Measurements from ENCODE around the gene PRDM16. TPM values are rescaled to one million over a fixed set of nuclear protein-coding genes. Genes with fewer than 3 reads are reported as not detected.

PRDM16 gene
- total RNA-seq, 1 experiment from 2014 or later, result 5.3 TPM

DNA sequence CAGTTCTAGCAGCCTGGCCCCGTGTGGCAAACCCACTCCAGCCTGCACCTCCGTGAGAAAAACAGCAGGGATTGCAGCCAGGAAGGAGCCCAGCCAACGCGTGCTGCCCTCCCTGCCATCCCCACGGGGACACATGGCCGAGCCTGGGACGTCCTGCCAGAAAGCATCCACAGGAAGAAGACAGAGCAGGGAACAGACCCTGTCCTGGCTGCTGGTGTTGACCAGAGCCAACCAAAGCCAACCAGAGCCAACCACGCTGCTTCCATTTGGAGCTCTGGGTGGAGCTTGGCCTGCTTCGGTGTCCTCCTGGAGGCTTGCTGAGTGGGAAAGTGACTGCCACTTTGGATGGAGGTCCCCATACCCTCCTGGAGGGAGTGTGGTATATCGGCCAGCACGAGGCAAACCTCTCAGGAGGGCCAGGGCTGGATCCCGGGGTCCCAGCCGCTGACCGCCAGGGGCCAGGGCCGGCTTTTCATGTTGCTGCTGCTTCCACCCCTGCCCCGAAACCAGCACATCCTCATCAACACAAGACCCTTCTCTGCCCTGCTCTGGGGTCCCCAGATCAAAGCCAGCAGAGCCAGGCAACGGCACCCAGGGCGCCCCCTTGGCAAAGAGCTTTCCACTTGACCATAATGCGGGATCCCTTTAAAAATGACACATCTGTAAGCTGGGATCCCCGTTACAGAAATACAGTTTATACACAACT lies 304.9 kb downstream of the PRDM16 start:
- Mint-ChIP-seq H3K36me3 (ENCODE audit: insufficient read depth, unreplicated experiment) (no peaks in the 10 kb centered on the region), H3K4me1 (ENCODE audit: low read depth, unreplicated experiment) (no peaks in the 10 kb centered on the region), H3K27me3 (ENCODE audit: insufficient read depth, unreplicated experiment) (peaks cover 5% of the 10 kb centered on the region), H3K9me3 (ENCODE audit: unreplicated experiment) (peaks cover 9% of the 10 kb centered on the region), H3K27ac (ENCODE audit: unreplicated experiment) (no peak overlapping the region), H3K4me3 (ENCODE audit: unreplicated experiment) (no peak overlapping the region)
- H3K4me3 ChIP-seq (ENCODE audit: low read depth, low read length), result no peak overlapping the region
- BruUV-seq (replicated peaks), result no TSS peak
- no peaks in the 10 kb centered on the region for H3K4me1 ChIP-seq
- intact Hi-C loops (cut with micrococcal nuclease; ENCODE audit: unreplicated experiment), result no loop called here
- H3K36me3 ChIP-seq (ENCODE audit: control insufficient read depth, insufficient read depth, low read length), result no peaks in the 10 kb centered on the region
- no peak for DNase-seq
- POLR2A ChIA-PET, result no interaction called here
- no peaks in the 10 kb centered on the region for H3K27me3 ChIP-seq (replicated peaks; ENCODE audit: control insufficient read depth, insufficient read depth, low read length)
- TF ChIP-seq, protein P1, sequence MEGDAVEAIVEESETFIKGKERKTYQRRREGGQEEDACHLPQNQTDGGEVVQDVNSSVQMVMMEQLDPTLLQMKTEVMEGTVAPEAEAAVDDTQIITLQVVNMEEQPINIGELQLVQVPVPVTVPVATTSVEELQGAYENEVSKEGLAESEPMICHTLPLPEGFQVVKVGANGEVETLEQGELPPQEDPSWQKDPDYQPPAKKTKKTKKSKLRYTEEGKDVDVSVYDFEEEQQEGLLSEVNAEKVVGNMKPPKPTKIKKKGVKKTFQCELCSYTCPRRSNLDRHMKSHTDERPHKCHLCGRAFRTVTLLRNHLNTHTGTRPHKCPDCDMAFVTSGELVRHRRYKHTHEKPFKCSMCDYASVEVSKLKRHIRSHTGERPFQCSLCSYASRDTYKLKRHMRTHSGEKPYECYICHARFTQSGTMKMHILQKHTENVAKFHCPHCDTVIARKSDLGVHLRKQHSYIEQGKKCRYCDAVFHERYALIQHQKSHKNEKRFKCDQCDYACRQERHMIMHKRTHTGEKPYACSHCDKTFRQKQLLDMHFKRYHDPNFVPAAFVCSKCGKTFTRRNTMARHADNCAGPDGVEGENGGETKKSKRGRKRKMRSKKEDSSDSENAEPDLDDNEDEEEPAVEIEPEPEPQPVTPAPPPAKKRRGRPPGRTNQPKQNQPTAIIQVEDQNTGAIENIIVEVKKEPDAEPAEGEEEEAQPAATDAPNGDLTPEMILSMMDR (IDR thresholded peaks at IDR 0.05; ENCODE audit: insufficient read depth in 1 of 2, low read depth in 1 of 2, low read length in 1 of 2, severe bottlenecking in 1 of 2, unreplicated experiment in 1 of 2), result no peak
- H3K9me3 ChIP-seq, result no peaks in the 10 kb centered on the region
- CTCF ChIA-PET, result no interaction called here

DNA sequence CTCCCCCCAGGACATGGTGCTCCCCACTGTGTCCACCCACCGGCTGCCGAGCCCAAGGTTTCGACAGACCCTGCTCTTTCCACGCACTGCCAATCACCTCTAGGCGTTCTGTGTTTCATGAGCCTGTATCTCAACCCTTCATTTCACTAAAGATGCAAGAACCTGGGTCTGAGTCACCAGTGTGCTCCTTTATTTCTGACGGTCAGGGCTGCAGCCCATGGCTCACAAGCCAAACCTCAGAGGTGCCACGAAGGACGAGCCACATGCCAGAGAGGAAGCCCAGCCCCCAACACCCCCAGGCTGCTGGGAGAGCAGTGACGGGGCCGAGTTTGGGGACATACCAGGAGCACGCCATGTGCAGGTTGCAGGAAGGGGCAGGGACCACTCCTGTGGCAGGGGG lies 306.2 kb downstream of the PRDM16 start:
- intact Hi-C loops (cut with micrococcal nuclease; ENCODE audit: unreplicated experiment), result no loop called here
- Mint-ChIP-seq H3K9me3 (ENCODE audit: unreplicated experiment) (peaks cover 9% of the 10 kb centered on the region), H3K27me3 (ENCODE audit: insufficient read depth, unreplicated experiment) (peaks cover 5% of the 10 kb centered on the region), H3K27ac (ENCODE audit: unreplicated experiment) (no peak overlapping the region), H3K4me1 (ENCODE audit: low read depth, unreplicated experiment) (no peaks in the 10 kb centered on the region), H3K36me3 (ENCODE audit: insufficient read depth, unreplicated experiment) (no peaks in the 10 kb centered on the region), H3K4me3 (ENCODE audit: unreplicated experiment) (no peak overlapping the region)
- H3K27me3 ChIP-seq (replicated peaks; ENCODE audit: control insufficient read depth, insufficient read depth, low read length), result no peaks in the 10 kb centered on the region
- H3K9me3 ChIP-seq, result no peaks in the 10 kb centered on the region
- no peak for DNase-seq
- H3K4me1 ChIP-seq, result no peaks in the 10 kb centered on the region
- BruUV-seq (replicated peaks), result no TSS peak
- H3K36me3 ChIP-seq (ENCODE audit: control insufficient read depth, insufficient read depth, low read length), result no peaks in the 10 kb centered on the region
- TF ChIP-seq, protein P1 (IDR thresholded peaks at IDR 0.05; ENCODE audit: insufficient read depth in 1 of 2, low read depth in 1 of 2, low read length in 1 of 2, severe bottlenecking in 1 of 2, unreplicated experiment in 1 of 2), result no peak
- ChIA-PET POLR2A (no interaction called here), CTCF (interaction anchor here (0.6 kb wide), 1 partner anchor 20 kb away, joined by 3 read pairs; no protein-coding TSS in a partner anchor)
- no peak overlapping the region for H3K4me3 ChIP-seq (ENCODE audit: low read depth, low read length)

DNA sequence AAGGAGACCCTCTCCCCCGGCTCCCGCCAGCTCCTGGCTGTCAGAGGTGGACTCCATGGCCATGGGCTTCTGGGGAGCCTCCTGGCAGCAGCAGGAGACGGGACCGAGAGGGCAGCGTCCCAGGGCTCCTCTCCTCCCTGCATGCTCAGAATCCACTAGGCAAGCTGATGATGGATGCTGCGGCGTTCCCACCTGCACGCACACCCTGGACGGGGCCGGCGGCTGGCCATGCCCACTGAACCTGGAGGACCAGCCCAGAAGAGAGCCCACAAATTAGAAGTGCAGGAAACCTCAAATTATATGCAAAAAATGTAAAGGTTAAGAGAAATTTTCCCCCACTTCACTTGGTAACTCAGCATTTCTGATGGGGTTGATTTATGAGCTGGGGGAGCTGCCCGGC lies 308.2 kb downstream of the PRDM16 start:
- ChIA-PET CTCF (no interaction called here), POLR2A (no interaction called here)
- Histone ChIP-seq H3K27me3 (replicated peaks; ENCODE audit: control insufficient read depth, insufficient read depth, low read length) (no peaks in the 10 kb centered on the region), H3K36me3 (ENCODE audit: control insufficient read depth, insufficient read depth, low read length) (no peaks in the 10 kb centered on the region), H3K4me3 (ENCODE audit: low read depth, low read length) (no peak overlapping the region), H3K9me3 (no peaks in the 10 kb centered on the region), H3K4me1 (no peaks in the 10 kb centered on the region)
- intact Hi-C loops (cut with micrococcal nuclease; ENCODE audit: unreplicated experiment), result no loop called here
- no peak for DNase-seq
- Mint-ChIP-seq H3K36me3 (ENCODE audit: insufficient read depth, unreplicated experiment) (no peaks in the 10 kb centered on the region), H3K4me3 (ENCODE audit: unreplicated experiment) (no peak overlapping the region), H3K9me3 (ENCODE audit: unreplicated experiment) (no peaks in the 10 kb centered on the region), H3K4me1 (ENCODE audit: low read depth, unreplicated experiment) (no peaks in the 10 kb centered on the region), H3K27me3 (ENCODE audit: insufficient read depth, unreplicated experiment) (no peaks in the 10 kb centered on the region), H3K27ac (ENCODE audit: unreplicated experiment) (no peak overlapping the region)
- no TSS peak for BruUV-seq (replicated peaks)
- TF ChIP-seq, protein P1 (IDR thresholded peaks at IDR 0.05; ENCODE audit: insufficient read depth in 1 of 2, low read depth in 1 of 2, low read length in 1 of 2, severe bottlenecking in 1 of 2, unreplicated experiment in 1 of 2), result no peak
